ENCODE results near the gene ATP8B4.

The ATP8B4 gene

GRCh38 chr15:49888323-49888693 lies 230.7 kb downstream of the ATP8B4 start:
- no peak for DNase-seq

- no peak for DNase-seq
These were observed 231.2 kb downstream of the ATP8B4 start for GRCh38 chr15:49887659-49888322.

DNA sequence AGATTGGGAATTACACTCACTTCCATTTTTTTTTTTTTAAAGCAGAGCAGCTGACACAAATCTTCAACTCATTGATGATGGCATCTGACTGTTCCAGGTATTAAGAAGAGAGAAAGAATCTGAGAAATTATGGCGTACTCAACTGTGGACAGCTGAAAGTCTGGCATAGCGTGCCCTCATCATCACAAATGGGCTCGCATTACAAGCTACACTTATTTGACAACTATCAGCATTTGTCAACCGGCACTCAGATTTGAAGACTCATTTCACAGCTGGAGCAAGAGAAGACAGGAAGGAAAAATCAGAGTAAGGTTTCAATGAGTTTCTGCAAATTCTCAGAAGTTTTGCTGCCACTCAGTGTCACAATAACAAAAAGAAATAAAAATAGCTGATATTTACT lies 235.9 kb downstream of the ATP8B4 start:
- DNase-seq = no peak

GRCh38 chr15:49881866-49882265 lies 237.2 kb downstream of the ATP8B4 start:
- DNase-seq = no peak

GRCh38 chr15:49881433-49881832 lies 237.6 kb downstream of the ATP8B4 start:
- no peak for DNase-seq

- no peak for DNase-seq
These were observed 241.0 kb downstream of the ATP8B4 start for GRCh38 chr15:49877873-49878521.

DNA sequence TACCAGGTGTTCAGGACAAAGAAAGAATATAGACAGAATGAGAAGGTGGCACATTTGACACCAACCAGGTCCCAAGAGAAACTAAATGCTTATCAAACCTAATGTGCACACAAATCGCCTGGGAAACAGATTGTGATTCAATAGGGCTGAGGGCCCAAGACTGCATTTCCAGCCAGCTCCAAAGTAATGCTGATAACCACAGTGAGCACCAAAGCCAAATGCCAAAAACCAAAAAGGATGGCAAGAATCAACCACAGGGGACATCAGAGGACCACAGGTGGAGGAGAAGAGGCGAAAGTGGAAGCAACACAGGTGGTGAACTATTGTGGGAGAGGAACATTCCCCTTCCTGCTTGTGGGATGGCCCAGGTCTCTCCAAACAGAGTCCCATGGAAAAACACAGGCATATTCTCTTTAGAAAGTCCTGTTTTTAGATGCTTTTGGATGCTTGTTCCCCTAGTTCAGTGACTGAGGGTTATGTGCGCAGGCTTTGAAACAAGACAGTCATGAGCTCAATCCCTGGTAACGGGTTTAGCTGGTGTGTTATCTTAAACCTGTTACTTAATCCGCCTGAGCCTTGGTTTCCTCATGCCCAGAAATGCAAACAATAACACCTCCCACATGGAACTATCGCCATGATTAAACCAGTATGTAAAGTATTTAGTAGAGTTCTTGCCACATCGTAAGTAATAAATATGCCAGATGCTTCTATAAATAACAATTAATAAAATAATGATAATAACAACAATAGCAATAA lies 241.7 kb downstream of the ATP8B4 start:
- no peak for DNase-seq

DNA sequence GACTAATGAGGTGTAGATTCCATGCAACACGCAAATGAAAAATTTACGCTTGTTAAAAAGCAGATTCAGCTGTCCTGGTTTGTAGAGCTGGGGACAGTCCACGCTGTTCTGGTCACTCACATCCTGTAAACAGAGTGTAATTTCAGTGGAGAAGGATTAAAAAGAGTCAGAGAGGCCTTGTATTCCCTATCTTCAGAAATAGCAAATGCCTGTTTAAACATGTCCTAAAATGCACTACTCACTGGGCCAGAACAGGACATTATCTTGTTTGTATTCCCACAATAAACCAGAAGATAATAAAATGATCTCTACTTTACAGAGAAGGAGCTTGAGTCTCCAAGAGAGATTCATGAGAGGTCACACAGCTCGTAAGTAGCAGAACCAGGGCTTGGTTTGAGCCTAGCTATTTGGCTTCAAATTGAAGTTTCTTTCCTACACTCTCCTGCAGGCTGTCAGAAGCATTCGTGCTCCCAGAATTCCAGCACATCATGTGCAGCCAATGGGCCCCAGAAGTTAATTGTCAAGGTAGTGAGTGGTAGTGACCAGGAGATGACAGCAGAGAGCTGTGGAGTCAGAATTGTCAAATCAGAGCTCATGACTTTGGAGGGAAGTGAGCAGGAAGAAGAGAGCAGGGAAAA lies 242.5 kb downstream of the ATP8B4 start:
- no peak for DNase-seq

DNA sequence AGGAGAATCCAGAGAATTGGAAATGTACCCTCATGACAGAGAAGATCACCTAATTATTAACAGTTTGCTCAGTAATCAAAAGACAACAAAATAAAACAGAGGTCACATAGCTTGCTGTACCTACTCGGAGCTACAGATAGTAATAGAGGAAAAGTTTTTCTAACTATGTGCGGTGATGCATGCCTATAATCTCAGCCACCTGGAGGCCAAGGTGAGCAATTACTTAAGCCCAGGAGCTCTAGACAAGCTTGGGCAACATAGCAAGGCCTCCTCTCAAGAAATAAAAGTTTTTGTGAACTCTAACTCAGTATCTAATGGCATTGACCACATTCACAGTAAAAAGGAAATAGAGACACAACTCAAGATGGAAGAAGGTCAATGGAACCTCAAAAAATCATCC lies 243.6 kb downstream of the ATP8B4 start:
- no peak for DNase-seq

- no peak for DNase-seq
These were observed 248.6 kb downstream of the ATP8B4 start for GRCh38 chr15:49870472-49870871.

DNA sequence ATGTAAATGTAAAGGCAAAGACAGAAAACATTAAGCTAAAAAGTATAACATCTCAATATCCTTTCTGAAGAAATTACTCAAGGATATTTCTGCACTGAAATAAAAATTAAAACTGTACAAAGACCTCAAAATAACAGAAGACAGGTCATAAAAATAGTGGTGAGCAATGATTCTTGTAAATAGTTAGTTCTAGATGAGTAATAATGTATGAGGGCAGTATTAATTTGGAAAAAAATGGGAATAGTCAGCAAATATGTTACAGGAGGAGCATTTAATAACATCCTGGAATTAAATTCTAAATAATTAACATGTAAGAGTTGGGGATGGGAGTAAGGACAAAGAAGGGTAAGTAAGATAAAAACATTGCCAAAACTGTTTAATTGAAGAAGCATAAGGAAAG lies 250.7 kb downstream of the ATP8B4 start:
- DNase-seq = no peak

DNA sequence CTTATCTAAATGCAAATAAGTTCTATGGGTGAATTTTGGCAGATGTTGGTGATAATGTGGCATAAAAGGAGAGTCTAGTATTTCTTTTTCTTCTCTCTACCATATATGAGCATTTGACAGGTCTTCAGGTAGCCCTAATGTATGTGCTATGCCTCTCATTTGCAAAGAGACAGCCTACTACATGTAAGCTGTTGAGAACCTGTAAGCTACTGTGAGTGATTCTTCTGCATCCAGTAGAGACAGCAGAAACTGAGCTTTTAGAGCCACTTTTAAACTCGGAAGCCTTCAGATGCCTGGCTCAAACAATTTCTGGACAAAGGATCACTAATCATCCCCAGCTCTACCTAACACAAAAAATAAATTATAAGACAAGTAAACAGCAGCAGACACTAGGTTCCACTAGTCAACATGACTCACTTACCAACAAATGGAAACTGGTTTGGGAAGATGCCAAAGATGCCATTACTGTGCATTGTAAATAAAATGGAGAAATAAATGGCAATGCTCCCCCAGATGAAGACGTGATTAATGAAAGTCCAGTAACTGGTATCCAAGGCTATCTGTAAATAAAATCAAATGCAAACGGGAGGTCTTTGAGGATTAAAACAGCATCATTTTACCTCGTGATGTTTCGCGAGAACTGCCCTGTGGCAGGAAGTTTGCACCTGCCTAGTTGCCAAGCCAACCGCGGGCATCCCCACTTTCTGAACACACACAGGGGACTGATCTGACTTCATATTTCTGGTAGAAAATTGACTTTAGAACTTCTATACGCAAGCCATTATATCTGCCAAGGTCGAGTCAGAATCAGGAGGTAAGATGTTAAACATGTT lies 252.9 kb downstream of the ATP8B4 start:
- no peak for DNase-seq

DNA sequence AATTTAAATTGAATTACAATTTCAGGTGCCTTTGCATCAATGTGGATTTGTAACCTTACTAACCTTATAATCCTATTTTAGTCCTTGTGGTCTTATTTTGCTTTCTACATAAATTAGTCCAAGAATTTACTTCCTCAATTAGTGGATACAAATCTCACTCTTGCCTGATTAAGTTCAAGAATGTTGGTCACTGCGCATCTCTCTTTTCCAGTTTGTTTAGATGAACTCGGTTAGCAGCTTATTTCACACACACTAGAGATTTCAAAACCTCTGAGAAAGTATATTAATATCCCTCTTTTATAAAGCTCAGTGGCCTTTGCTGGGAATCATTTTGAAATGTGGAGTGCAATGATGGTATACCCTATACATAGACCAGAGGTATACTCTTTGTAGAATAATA lies 254.8 kb downstream of the ATP8B4 start:
- DNase-seq = no peak

GRCh38 chr15:49863431-49864224 lies 255.4 kb downstream of the ATP8B4 start:
- DNase-seq = no peak

GRCh38 chr15:49860101-49860500 lies 258.9 kb downstream of the ATP8B4 start:
- no peak for DNase-seq

GRCh38 chr15:49857496-49858475 lies 261.2 kb downstream of the ATP8B4 start:
- no peak for DNase-seq

DNA sequence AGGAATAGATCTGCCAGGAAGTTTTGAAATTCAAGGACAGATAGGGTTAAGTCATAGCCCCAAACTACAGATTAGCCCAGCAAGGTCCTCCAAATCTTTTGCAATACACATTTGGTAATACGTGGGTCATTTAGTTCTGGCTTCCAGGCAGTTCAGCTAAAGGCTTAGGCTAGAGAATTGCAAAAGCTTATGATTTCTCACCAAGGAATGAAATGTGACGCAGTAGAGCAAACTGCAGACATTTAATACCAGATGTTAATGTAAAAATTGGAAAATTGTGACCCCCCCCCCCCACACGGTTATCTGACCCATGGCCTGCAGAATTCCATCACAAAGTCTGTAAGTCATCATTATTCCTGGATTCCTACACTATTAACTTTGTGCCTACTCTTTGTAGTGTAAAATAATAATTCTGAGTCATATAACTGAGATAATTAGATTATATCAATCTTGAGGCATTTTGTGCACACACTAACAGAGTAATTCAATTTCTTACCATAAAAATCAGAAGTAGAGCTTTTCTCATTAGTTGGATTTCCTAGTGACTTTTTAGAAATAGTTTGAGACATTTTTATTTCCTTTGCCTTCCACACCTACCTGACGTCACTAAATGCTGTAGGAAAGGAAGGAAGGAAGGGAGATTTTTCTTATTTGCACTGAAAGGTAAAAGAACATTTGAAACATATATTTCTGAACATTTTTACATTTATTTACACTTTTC lies 263.0 kb downstream of the ATP8B4 start:
- DNase-seq = no peak

DNA sequence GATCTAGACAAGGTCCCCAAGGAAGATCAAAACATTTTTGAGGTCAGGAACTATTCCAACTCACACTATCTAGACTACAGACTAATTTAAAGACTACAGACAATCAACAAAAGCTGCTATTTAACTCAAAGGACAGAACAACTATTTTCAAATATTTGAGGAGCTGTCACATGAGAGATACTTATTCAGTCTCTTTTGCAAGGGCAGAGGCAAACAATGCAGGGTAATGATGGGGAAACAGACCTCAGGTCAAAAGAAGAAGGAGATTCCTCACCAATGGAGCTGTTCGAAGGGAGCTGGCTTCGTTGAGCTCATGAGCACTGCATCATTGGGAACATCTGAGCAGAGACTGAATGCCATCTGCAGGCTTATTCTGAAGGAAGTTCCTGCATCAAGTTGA lies 266.3 kb downstream of the ATP8B4 start:
- no peak for DNase-seq

GRCh38 chr15:49848807-49849206 lies 270.2 kb downstream of the ATP8B4 start:
- DNase-seq = no peak

- DNase-seq = no peak
These were observed 270.7 kb downstream of the ATP8B4 start for GRCh38 chr15:49848282-49848724.

All from CD4-positive, alpha-beta T cell treated with Interleukin-10 for 1 hour (primary cell).